GM23248 (cell line): ENCODE measurements around the gene EXOC6. TPM values are rescaled to one million over a fixed set of nuclear protein-coding genes. Genes with fewer than 3 reads are reported as not detected.
A peak's percentile ranks its signal among the peaks of the same experiment; 100 is the strongest.

Source experiments
- DNase-seq: peaks from one replicate; pipeline ENCODE4 v3.0.0-alpha.2; 2015
- H2AFZ ChIP-seq: fragments of 200-600 bp; sonication (generic); 2 replicates; pipeline ENCODE4 v1.6.1; 2016; ENCODE audit warnings: antibody characterized with exemption
- H3F3A ChIP-seq: fragments of 200-600 bp; sonication (generic); 2 replicates; pipeline ENCODE4 v1.6.1; 2016; ENCODE audit warnings: mild to moderate bottlenecking, antibody characterized with exemption, mixed run types; ENCODE audit not compliant: insufficient read depth
- H3K27ac ChIP-seq: fragments of 200-600 bp; sonication (generic); 2 replicates; pipeline ENCODE4 v1.5.1; 2016; ENCODE audit warnings: mild to moderate bottlenecking
- H3K27me3 ChIP-seq: fragments of 200-600 bp; sonication (generic); replicated peaks from 2 replicates; pipeline ENCODE4 v1.6.1; 2016; ENCODE audit warnings: mild to moderate bottlenecking; ENCODE audit not compliant: insufficient read depth
- H3K36me3 ChIP-seq: fragments of 200-600 bp; sonication (generic); 2 replicates; pipeline ENCODE4 v1.6.1; 2016; ENCODE audit warnings: low read depth, mild to moderate bottlenecking
- H3K4me1 ChIP-seq: fragments of 200-600 bp; sonication (generic); 2 replicates; pipeline ENCODE4 v1.6.1; 2016; ENCODE audit warnings: mild to moderate bottlenecking; ENCODE audit not compliant: insufficient read depth
- H3K4me2 ChIP-seq: fragments of 200-600 bp; sonication (generic); one replicate; pipeline ENCODE4 v1.6.1; 2016; ENCODE audit warnings: mild to moderate bottlenecking; ENCODE audit not compliant: unreplicated experiment
- H3K4me3 ChIP-seq: fragments of 200-600 bp; sonication (generic); 2 replicates; pipeline ENCODE4 v1.5.1; 2016; ENCODE audit warnings: mild to moderate bottlenecking
- H3K79me2 ChIP-seq: fragments of 200-600 bp; sonication (generic); 2 replicates; pipeline ENCODE4 v1.6.1; 2016; ENCODE audit warnings: mild to moderate bottlenecking; ENCODE audit not compliant: insufficient read depth
- H3K9ac ChIP-seq: fragments of 200-600 bp; sonication (generic); 2 replicates; pipeline ENCODE4 v1.6.1; 2016; ENCODE audit warnings: mild to moderate bottlenecking
- H3K9me2 ChIP-seq: fragments of 200-600 bp; sonication (generic); 2 replicates; pipeline ENCODE4 v1.6.1; 2016; ENCODE audit warnings: mixed run types, mild to moderate bottlenecking, moderate library complexity; ENCODE audit not compliant: insufficient read depth
- H3K9me3 ChIP-seq: fragments of 200-600 bp; sonication (generic); one replicate; pipeline ENCODE4 v1.6.1; 2017; ENCODE audit warnings: low read depth
- H4K20me1 ChIP-seq: fragments of 200-600 bp; sonication (generic); 2 replicates; pipeline ENCODE4 v1.6.0; 2016; ENCODE audit not compliant: insufficient read depth
- EZH2 ChIP-seq: fragments of 200-600 bp; sonication (generic); IDR thresholded peaks from 2 replicates; pipeline ENCODE4 v1.6.1; 2018; ENCODE audit warnings: antibody characterized with exemption, mild to moderate bottlenecking; ENCODE audit not compliant: insufficient read depth, poor library complexity, severe bottlenecking
- EZH2phosphoT487 ChIP-seq: fragments of 200-600 bp; sonication (generic); IDR thresholded peaks from 2 replicates; pipeline ENCODE4 v1.6.1; 2018; ENCODE audit warnings: antibody characterized with exemption, moderate library complexity, mild to moderate bottlenecking, low read depth; ENCODE audit not compliant: insufficient read depth
- WGBS, 2 experiments: methylation state at CpG; one replicate each; pipeline ENCODE4 v1.1.6; 2015 to 2017; ENCODE audit warnings: low lambda C conversion rate in 2 of 2, low coverage in 1 of 2; ENCODE audit errors: missing lambda C conversion rate in 2 of 2; 5-methylcytosine and 5-hydroxymethylcytosine counted together
- in situ Hi-C: fragments of 300-500 bp; cut with MboI; formaldehyde crosslinking; loops from 2 replicates; pipeline ENCODE4 v1.15.0; 2020
- polyA plus RNA-seq: library from polyadenylated mRNA; unstranded; fragments of >200 nt; fragmentation: Nextera tagmentation; extraction: Ambion mirVana; gene quantifications from 2 replicates; pipeline ENCODE4 v1.2.1, GENCODE V29; 2016
- total RNA-seq: library from RNA; depleted of rRNA; stranded (reverse); fragments of >200 nt; shearing (Covaris generic); gene quantifications from 2 replicates; pipeline ENCODE4 v1.2.3, GENCODE V29; 2014

Gene EXOC6
- total and polyA plus RNA-seq, 2 experiments from 2014 or later, result 2.0 to 3.4 TPM

GRCh38 chr10:93072225-93072712 is 223.9 kb downstream of the EXOC6 start:
- in situ Hi-C loops, result no loop called here
- peak; percentile 18 for DNase-seq
- Histone ChIP-seq H3F3A (no peaks in the 10 kb centered on the region), H3K4me2 (peak overlapping the region; percentile 35), H3K36me3 (no peaks in the 10 kb centered on the region), H3K79me2 (no peaks in the 10 kb centered on the region), H3K4me3 (peak overlapping the region; percentile 51), H3K4me1 (peaks cover 5% of the 10 kb centered on the region; the same call in 1 of the 2 replicates), H2AFZ (no peak overlapping the region), H3K9ac (no peak overlapping the region), H3K27me3 (peaks cover 83% of the 10 kb centered on the region), H4K20me1 (no peaks in the 10 kb centered on the region), H3K9me3 (no peaks in the 10 kb centered on the region), H3K27ac (no peak overlapping the region), H3K9me2 (no peaks in the 10 kb centered on the region)
- TF ChIP-seq EZH2 (no peak), EZH2phosphoT487 (no peak)
- 3 to 4% methylated on average over 27 of the region's 27 CpGs for WGBS, 2 experiments

DNA sequence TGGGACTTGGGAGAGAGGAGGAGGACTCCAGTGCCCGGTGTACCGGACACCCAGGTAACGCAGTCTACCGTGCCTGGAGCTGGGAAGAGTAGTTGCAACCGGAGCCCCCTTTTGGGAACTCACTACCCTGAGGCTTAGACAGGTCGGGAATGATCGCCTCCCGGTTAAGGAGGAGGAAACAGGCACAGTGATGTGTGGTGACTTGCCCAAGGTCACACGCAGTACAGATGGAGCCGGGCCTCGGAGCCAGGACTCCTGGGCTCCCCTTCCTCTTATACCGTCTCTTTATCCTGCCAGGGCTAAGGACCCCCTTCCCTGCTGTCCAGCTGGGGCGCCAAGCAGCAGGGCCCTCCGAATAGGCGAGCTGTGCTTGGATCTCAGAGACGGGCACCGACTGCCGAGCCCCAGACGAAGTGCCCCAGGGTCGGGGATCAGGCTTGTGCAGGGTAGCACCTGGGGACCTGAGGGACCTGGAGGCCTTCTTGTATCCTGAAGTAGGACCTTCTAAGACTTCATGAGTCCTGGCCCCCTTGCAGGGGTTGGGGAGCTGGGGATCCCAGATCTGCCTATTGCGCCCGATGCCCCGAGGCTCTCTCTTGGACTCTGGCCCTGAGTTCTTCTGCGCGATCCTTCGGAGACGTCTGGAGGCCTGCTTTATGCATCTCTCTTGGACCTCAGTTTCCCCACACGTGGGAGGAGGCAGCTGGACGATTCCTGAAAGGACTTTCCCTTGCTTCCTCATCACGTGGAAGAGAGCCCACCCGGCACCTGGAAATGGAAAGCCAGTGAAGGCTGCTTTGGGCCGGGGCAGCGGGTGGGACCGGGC is 224.6 kb downstream of the EXOC6 start:
- H3K4me1 ChIP-seq, result peaks cover 5% of the 10 kb centered on the region; the same call in 1 of the 2 replicates
- no peaks in the 10 kb centered on the region for H3K9me2 ChIP-seq
- H3K27me3 ChIP-seq, result peaks cover 83% of the 10 kb centered on the region
- no peaks in the 10 kb centered on the region for H3K9me3 ChIP-seq
- no peak overlapping the region for H3K4me2 ChIP-seq
- WGBS, 2 experiments, result 2 to 3% methylated on average over 28 to 33 of the region's 34 CpGs
- no peaks in the 10 kb centered on the region for H4K20me1 ChIP-seq
- H3K79me2 ChIP-seq, result no peaks in the 10 kb centered on the region
- peak; percentile 12 for DNase-seq
- no peaks in the 10 kb centered on the region for H3F3A ChIP-seq
- in situ Hi-C loops, result no loop called here
- H3K36me3 ChIP-seq, result no peaks in the 10 kb centered on the region
- no peak overlapping the region for H2AFZ ChIP-seq
- peak overlapping the region; percentile 43; the same call in 1 of the 2 replicates for H3K4me3 ChIP-seq
- no peak for TF ChIP-seq EZH2phosphoT487
- TF ChIP-seq EZH2, result peak; percentile 68
- H3K9ac ChIP-seq, result no peak overlapping the region
- no peak overlapping the region for H3K27ac ChIP-seq

DNA sequence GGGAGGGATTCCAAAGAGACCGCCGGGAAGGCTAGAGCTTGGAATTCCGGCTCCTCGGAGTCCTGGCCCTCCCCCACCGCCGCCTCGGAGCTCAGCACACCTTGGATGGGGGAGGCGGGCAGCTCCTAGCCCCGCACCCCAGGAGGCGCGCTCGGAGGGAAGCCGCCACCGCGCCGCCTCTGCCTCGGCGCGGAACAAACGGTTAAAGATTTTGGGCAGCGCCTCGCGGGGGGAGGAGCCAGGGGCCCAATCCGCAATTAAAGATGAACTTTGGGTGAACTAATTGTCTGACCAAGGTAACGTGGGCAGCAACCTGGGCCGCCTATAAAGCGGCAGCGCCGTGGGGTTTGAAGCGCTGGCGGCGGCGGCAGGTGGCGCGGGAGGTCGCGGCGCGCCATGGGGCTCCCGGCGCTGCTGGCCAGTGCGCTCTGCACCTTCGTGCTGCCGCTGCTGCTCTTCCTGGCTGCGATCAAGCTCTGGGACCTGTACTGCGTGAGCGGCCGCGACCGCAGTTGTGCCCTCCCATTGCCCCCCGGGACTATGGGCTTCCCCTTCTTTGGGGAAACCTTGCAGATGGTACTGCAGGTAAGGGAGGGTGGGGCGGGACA is 225.3 kb downstream of the EXOC6 start, which contains the start of gene CYP26A1:
Gene CYP26A1 (plus strand): TSS at position 355 of the 608 bp plus-strand sequence. CDS start 42 bp downstream, at position 397.
- H3K4me1 ChIP-seq, result peaks cover 5% of the 10 kb centered on the region; the same call in 1 of the 2 replicates
- H3K9ac ChIP-seq, result no peak within 1 kb of the TSS
- peak within 1 kb of the TSS; percentile 43; the same call in 1 of the 2 replicates for H3K4me3 ChIP-seq
- no peaks in the 10 kb centered on the region for H3K9me2 ChIP-seq
- H3F3A ChIP-seq, result no peaks in the 10 kb centered on the region
- in situ Hi-C loops, result no loop called here
- no peaks in the 10 kb centered on the region for H3K79me2 ChIP-seq
- H2AFZ ChIP-seq, result no peak within 1 kb of the TSS
- peak; percentile 22 for DNase-seq
- no peak within 1 kb of the TSS for H3K27ac ChIP-seq
- H3K27me3 ChIP-seq, result peaks cover 83% of the 10 kb centered on the region
- peak; percentile 65; the same call in 1 of the 2 replicates for TF ChIP-seq EZH2phosphoT487
- peak; percentile 9 for TF ChIP-seq EZH2
- H4K20me1 ChIP-seq, result no peaks in the 10 kb centered on the region
- H3K9me3 ChIP-seq, result no peaks in the 10 kb centered on the region
- 1 to 2% methylated on average over 41 to 48 of the region's 52 CpGs for WGBS, 2 experiments
- H3K4me2 ChIP-seq, result no peak within 1 kb of the TSS
- no peaks in the 10 kb centered on the region for H3K36me3 ChIP-seq

GRCh38 chr10:93074147-93074596 is 225.9 kb downstream of the EXOC6 start:
- Histone ChIP-seq H3K79me2 (no peaks in the 10 kb centered on the region), H3K4me3 (no peak overlapping the region), H3F3A (no peaks in the 10 kb centered on the region), H3K36me3 (no peaks in the 10 kb centered on the region), H3K27ac (no peak overlapping the region), H2AFZ (no peak overlapping the region), H4K20me1 (no peaks in the 10 kb centered on the region), H3K9me3 (no peaks in the 10 kb centered on the region), H3K4me2 (no peak overlapping the region), H3K9me2 (no peaks in the 10 kb centered on the region), H3K27me3 (peaks cover 79% of the 10 kb centered on the region), H3K9ac (no peak overlapping the region), H3K4me1 (peaks cover 6% of the 10 kb centered on the region)
- DNase-seq, result peak; percentile 22
- 1 to 2% methylated on average over 28 to 37 of the region's 40 CpGs for WGBS, 2 experiments
- in situ Hi-C loops, result no loop called here
- TF ChIP-seq EZH2 (no peak), EZH2phosphoT487 (no peak)
